NCI-H1694 treated with DMSO at 0.1 percent for 48 hours (cell line): Measurements from ENCODE around the gene CLCF1.
A peak's percentile ranks its signal among the peaks of the same experiment; 100 is the strongest.
"Not testable (repeated sequence)": the region's sequence is repeated elsewhere in the genome, so short reads cannot be mapped to it uniquely, and the experiment has no call there.

Source experiments
- DNase-seq: peaks from one replicate; lab custom pipeline; 2025; lab: John Stamatoyannopoulos, UW

The CLCF1 gene

GRCh38 chr11:67322049-67322448 lies 51.3 kb downstream of the CLCF1 start:
- no peak for DNase-seq

DNA sequence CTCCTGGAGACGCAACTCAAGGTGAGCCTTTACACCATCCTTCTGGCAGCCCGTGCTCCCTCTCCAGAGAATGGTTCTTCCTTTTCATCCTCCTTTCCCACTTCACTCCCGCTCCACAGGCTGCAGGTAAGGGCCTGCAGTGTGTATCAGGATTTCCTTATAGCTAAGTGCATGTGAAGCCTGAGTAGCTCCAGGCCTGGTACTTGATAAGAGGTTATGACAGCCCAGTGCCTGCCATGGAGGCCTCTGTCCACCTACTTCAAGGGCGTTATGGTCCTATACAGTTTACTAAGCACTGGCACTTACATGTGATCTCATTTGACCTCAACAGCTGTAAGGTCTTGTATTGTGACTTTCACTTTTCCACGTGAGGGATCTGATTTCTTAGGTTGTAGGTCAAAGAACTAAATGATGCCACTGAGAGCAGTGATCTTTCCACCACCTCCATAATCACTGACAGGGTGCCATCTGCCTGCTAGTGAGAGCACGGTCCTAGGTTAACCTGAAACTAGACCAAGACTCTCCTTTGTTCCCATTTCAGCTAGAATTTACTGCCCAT lies 52.0 kb downstream of the CLCF1 start:
- DNase-seq = no peak

- no peak for DNase-seq
These were observed 52.7 kb downstream of the CLCF1 start for GRCh38 chr11:67320691-67321090.

- DNase-seq = no peak
These were observed 53.4 kb downstream of the CLCF1 start for GRCh38 chr11:67320011-67320410.

DNA sequence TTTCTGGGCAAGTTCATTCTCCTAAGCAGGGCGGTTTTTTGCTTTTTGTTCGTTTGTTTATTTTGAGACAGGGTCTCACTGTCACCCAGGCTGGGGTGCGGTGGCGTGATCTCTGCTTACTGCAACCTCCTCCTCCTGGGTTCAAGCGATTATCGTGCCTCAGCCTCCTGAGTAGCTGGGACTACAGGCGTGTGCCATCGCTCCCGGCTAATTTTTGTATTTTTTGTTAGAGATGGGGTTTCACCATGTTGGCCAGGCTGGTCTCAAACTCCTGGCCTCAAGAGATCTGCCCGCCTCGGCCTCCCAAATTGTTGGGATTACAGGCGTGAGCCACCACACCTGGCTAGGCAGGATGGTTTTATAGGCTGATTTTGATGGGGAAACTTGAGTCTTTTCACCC lies 54.5 kb downstream of the CLCF1 start:
- not testable (repeated sequence) for DNase-seq

DNA sequence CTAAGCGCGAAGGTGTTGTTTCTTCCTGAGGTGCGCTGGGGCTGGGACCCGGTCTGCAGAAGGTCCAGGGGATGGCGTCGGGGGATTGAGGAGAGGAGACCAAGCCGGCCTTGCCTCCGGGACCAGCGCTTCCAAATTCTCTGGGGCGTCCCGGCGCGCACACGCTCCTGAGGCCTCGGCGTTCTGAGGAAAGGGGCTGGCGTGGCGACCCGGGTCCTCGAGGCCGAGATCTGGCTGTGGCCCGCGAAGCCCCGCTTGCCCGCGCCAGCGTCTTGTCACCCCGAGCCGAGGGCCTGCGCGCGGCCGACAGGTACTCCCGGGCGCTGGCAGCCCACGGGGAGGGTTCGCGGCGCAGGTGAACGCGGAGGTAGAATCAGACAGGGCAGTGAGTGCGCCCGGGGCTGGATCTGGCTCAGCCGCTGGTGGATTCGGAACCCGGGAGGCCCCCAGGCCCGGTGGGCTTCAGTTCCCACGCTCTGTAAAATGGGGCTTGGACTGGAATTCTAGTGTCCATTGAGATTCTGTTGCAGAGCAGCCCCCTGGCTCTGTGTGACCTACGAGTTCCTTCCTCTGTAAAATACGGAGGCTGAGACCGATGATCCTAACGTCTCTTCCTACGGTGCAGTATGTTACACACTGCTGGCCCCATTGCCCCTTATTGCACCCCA lies 55.4 kb downstream of the CLCF1 start:
- DNase-seq = no peak

DNA sequence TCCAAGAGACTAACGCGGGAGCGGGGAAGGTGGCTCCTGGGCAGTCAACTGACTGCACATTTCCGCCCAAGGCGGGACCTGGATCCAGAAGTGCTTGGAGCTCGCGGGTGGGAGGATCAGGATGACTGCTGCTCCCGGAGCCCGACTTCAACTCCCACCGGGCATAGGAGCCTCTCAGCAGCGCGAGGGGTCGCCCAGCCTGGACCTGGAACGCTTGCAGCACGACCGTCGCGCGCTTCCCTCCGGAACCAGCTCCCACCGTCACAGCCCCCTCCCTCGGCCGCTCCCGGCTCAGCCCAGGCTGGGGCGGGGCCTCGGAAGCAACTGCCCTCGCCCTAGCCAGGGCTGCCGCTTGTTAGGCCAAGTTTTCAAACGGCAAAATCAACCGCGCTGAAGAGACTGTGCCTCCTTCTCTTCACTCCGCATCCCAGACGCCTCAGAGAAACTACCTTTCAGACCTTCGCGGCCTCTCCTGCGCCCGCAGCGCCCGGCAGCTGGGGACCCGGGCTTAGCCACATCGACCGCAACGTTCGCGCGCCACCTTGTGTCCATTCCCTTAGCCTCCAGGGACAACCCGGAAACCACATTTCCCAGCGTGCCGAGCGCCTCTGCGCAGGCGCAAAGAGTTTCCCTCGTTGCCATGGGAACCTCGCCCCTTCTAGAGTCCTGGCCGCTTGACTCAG lies 56.1 kb downstream of the CLCF1 start:
- peak; percentile 86 for DNase-seq

- DNase-seq = no peak
These were observed 56.6 kb downstream of the CLCF1 start for GRCh38 chr11:67316882-67317204.

GRCh38 chr11:67315325-67315909 lies 58.0 kb downstream of the CLCF1 start:
- DNase-seq = no peak

DNA sequence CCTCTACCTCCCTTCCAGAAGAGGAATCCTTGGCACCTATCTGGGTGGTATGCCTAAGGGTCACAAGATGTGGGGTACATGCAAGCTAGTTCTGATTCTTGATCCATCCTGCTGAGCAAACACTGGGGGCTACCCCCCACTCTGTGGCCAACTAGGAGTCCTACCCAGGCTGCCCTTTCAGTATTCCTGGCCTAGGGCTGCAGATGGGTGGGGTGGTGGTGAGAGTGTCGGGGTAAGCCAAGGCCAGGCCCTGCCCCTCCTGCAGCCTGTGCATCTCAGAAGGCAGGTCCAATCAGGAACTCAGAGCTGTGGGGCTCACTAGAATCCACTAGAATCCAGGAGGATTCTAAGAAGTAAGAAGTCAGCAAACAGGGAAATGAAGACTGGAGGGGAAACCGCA lies 59.2 kb downstream of the CLCF1 start:
- no peak for DNase-seq
